HepG2 (cell line): ENCODE measurements around the gene FETUB. TPM values are rescaled to one million over a fixed set of nuclear protein-coding genes. Genes with fewer than 3 reads are reported as not detected.

Experiments
- AHR ChIP-seq: IDR thresholded peaks from 2 replicates; pipeline ENCODE4 v1.6.1; 2018; ENCODE audit warnings: missing genetic modification reagents, missing compliant biosample characterization
- EZH2 ChIP-seq: conservative IDR thresholded peaks from 2 replicates; pipeline ENCODE4 v1.6.1; 2012; ENCODE audit warnings: mild to moderate bottlenecking, low read depth, low read length, moderate library complexity
- JUN ChIP-seq: sonication (generic); formaldehyde crosslinking; IDR thresholded peaks from 2 replicates; pipeline ENCODE4 v1.4.0; 2020; ENCODE audit warnings: mild to moderate bottlenecking, missing genetic modification reagents
- MAX ChIP-seq: IDR thresholded peaks from 2 replicates; pipeline ENCODE4 v1.6.1; 2012; ENCODE audit warnings: inconsistent platforms
- NFYC ChIP-seq: IDR thresholded peaks from 2 replicates; pipeline ENCODE4 v1.6.1; 2016; ENCODE audit warnings: missing genetic modification reagents, missing compliant biosample characterization
- PLSCR1 ChIP-seq: sonication (generic); formaldehyde crosslinking; IDR thresholded peaks from 2 replicates; pipeline ENCODE4 v1.5.0; 2020; ENCODE audit warnings: missing genetic modification reagents, mild to moderate bottlenecking, borderline replicate concordance
- POLR2G ChIP-seq: fragments of 200-400 bp; formaldehyde crosslinking; IDR thresholded peaks from 2 replicates; pipeline ENCODE4 v1.6.1; 2018; ENCODE audit warnings: mild to moderate bottlenecking, low read depth, low read length, moderate library complexity
- ZNF33B ChIP-seq: sonication (generic); formaldehyde crosslinking; IDR thresholded peaks from 2 replicates; pipeline ENCODE4 v1.5.1; 2020; ENCODE audit warnings: mild to moderate bottlenecking, missing genetic modification reagents
- ZNF557 ChIP-seq: sonication (generic); formaldehyde crosslinking; IDR thresholded peaks from 2 replicates; pipeline ENCODE4 v1.4.0; 2020; ENCODE audit warnings: missing genetic modification reagents
- ZNF710 ChIP-seq: sonication (generic); formaldehyde crosslinking; IDR thresholded peaks from 2 replicates; pipeline ENCODE4 v1.5.0; 2020; ENCODE audit warnings: mild to moderate bottlenecking, missing genetic modification reagents, borderline replicate concordance
- polyA plus RNA-seq, 8 experiments: library from polyadenylated mRNA; depleted of rRNA in 3 of 8; stranded (reverse) in 7 of 8; unstranded in 1 of 8; fragments of >200 nt; fragmentation: Illumina TruSeq in 4 of 8; extraction: Trizol in 4 of 8; gene quantifications; 2 replicates each; pipeline versions ENCODE4 v1.2.1 to v1.2.3, GENCODE V29; 2011 to 2016; ENCODE audit warnings: low read depth in 4 of 8, missing spikeins in 1 of 8, mixed read lengths in 1 of 8; ENCODE audit not compliant: insufficient read depth in 1 of 8
- total RNA-seq, 5 experiments: library from RNA; depleted of rRNA; stranded (reverse); fragments of >200 nt; fragmentation: Illumina TruSeq; extraction: Trizol; gene quantifications; 2 replicates each; pipeline ENCODE4 v1.2.3, GENCODE V29; 2016; ENCODE audit warnings: low read depth in 1 of 5
- TF ChIP-seq, protein P1 (sequence below): sonication (generic); formaldehyde crosslinking; IDR thresholded peaks from 2 replicates; pipeline ENCODE4 v1.4.0; 2020; ENCODE audit warnings: missing genetic modification reagents
- TF ChIP-seq, protein P2 (sequence below): sonication (generic); formaldehyde crosslinking; IDR thresholded peaks from 2 replicates; pipeline ENCODE4 v1.4.0; 2020; ENCODE audit warnings: missing genetic modification reagents; ENCODE audit errors: not compliant biosample characterization
- TF ChIP-seq, protein P3 (sequence below): sonication (generic); formaldehyde crosslinking; IDR thresholded peaks from 2 replicates; pipeline ENCODE4 v1.9.0; 2021; ENCODE audit warnings: mild to moderate bottlenecking, missing genetic modification reagents

FETUB gene
- total and polyA plus RNA-seq, 2 of the 13 experiments (the other 11 are each of a cell fraction or from before 2014, with no cell fraction given), result 2.1 to 4.4 TPM

- TF ChIP-seq, protein P1, sequence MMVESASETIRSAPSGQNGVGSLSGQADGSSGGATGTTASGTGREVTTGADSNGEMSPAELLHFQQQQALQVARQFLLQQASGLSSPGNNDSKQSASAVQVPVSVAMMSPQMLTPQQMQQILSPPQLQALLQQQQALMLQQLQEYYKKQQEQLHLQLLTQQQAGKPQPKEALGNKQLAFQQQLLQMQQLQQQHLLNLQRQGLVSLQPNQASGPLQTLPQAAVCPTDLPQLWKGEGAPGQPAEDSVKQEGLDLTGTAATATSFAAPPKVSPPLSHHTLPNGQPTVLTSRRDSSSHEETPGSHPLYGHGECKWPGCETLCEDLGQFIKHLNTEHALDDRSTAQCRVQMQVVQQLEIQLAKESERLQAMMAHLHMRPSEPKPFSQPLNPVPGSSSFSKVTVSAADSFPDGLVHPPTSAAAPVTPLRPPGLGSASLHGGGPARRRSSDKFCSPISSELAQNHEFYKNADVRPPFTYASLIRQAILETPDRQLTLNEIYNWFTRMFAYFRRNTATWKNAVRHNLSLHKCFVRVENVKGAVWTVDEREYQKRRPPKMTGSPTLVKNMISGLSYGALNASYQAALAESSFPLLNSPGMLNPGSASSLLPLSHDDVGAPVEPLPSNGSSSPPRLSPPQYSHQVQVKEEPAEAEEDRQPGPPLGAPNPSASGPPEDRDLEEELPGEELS, result peak; percentile 96
- TF ChIP-seq JUN (CRISPR knock-in tag) (peak; percentile 83), PLSCR1 (no peak), ZNF33B (CRISPR knock-in tag) (peak; percentile 85; the same call in 1 of the 2 replicates), ZNF557 (peak; percentile 82), EZH2 (no peak), ZNF710 (CRISPR knock-in tag) (peak; percentile 80; the same call in 1 of the 2 replicates), NFYC (CRISPR knock-in tag) (no peak), POLR2G (peak; percentile 98), AHR (CRISPR knock-in tag) (no peak; the same call in 1 of the 2 replicates), MAX (no peak)
- TF ChIP-seq, protein P2, sequence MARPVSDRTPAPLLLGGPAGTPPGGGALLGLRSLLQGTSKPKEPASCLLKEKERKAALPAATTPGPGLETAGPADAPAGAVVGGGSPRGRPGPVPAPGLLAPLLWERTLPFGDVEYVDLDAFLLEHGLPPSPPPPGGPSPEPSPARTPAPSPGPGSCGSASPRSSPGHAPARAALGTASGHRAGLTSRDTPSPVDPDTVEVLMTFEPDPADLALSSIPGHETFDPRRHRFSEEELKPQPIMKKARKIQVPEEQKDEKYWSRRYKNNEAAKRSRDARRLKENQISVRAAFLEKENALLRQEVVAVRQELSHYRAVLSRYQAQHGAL, result no peak
- TF ChIP-seq, protein P3, sequence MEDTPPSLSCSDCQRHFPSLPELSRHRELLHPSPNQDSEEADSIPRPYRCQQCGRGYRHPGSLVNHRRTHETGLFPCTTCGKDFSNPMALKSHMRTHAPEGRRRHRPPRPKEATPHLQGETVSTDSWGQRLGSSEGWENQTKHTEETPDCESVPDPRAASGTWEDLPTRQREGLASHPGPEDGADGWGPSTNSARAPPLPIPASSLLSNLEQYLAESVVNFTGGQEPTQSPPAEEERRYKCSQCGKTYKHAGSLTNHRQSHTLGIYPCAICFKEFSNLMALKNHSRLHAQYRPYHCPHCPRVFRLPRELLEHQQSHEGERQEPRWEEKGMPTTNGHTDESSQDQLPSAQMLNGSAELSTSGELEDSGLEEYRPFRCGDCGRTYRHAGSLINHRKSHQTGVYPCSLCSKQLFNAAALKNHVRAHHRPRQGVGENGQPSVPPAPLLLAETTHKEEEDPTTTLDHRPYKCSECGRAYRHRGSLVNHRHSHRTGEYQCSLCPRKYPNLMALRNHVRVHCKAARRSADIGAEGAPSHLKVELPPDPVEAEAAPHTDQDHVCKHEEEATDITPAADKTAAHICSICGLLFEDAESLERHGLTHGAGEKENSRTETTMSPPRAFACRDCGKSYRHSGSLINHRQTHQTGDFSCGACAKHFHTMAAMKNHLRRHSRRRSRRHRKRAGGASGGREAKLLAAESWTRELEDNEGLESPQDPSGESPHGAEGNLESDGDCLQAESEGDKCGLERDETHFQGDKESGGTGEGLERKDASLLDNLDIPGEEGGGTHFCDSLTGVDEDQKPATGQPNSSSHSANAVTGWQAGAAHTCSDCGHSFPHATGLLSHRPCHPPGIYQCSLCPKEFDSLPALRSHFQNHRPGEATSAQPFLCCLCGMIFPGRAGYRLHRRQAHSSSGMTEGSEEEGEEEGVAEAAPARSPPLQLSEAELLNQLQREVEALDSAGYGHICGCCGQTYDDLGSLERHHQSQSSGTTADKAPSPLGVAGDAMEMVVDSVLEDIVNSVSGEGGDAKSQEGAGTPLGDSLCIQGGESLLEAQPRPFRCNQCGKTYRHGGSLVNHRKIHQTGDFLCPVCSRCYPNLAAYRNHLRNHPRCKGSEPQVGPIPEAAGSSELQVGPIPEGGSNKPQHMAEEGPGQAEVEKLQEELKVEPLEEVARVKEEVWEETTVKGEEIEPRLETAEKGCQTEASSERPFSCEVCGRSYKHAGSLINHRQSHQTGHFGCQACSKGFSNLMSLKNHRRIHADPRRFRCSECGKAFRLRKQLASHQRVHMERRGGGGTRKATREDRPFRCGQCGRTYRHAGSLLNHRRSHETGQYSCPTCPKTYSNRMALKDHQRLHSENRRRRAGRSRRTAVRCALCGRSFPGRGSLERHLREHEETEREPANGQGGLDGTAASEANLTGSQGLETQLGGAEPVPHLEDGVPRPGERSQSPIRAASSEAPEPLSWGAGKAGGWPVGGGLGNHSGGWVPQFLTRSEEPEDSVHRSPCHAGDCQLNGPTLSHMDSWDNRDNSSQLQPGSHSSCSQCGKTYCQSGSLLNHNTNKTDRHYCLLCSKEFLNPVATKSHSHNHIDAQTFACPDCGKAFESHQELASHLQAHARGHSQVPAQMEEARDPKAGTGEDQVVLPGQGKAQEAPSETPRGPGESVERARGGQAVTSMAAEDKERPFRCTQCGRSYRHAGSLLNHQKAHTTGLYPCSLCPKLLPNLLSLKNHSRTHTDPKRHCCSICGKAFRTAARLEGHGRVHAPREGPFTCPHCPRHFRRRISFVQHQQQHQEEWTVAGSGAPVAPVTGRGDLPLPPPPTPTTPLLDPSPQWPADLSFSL (CRISPR knock-in tag), result no peak
Measured at GRCh38 chr3:186612721-186613636, 27.2 kb upstream of the FETUB start, which contains the start of gene AHSG (continued).
